Fibroblast of lung (primary cell): ENCODE results near the gene SERGEF. TPM values are rescaled to one million over a fixed set of nuclear protein-coding genes. Genes with fewer than 3 reads are reported as not detected.

Experiments
- DNase-seq, 2 donors: peaks; one replicate each; pipeline versions ENCODE4 v3.0.0 to v3.0.0-alpha.2; 2010; ENCODE audit warnings: low read depth in 2 of 2
- H2AFZ ChIP-seq: 2 replicates; pipeline ENCODE4 v1.5.1; 2012; ENCODE audit warnings: low read length, control low read depth, inconsistent platforms
- H3K27ac ChIP-seq: 2 replicates; pipeline ENCODE4 v1.5.1; 2011; ENCODE audit warnings: low read length, control low read depth; ENCODE audit not compliant: insufficient read depth
- H3K27me3 ChIP-seq: 2 replicates; pipeline ENCODE4 v1.5.1; 2011; ENCODE audit warnings: mild to moderate bottlenecking, low read length; ENCODE audit not compliant: control insufficient read depth, insufficient read depth
- H3K36me3 ChIP-seq: 2 replicates; pipeline ENCODE4 v1.5.1; 2011; ENCODE audit warnings: low read length; ENCODE audit not compliant: control insufficient read depth, insufficient read depth
- H3K4me1 ChIP-seq: 2 replicates; pipeline ENCODE4 v1.5.1; 2011; ENCODE audit warnings: low read length; ENCODE audit not compliant: control insufficient read depth, insufficient read depth; ENCODE audit errors: extremely low read depth
- H3K4me2 ChIP-seq: 2 replicates; pipeline ENCODE4 v1.5.1; 2011; ENCODE audit warnings: low read length, control low read depth; ENCODE audit not compliant: insufficient read depth; ENCODE audit errors: extremely low read depth
- H3K4me3 ChIP-seq, 4 experiments: fragments of 200-600 bp in 1 of 4; sonication (generic) in 1 of 4; replicated peaks in 1 of 4; 2 replicates each; pipeline ENCODE4 v1.5.1; 2011 to 2016; ENCODE audit warnings: low read length in 4 of 4, low read depth in 3 of 4, mild to moderate bottlenecking in 3 of 4, control low read depth in 2 of 4, inconsistent platforms in 1 of 4, mixed read lengths in 1 of 4; ENCODE audit not compliant: insufficient read depth in 1 of 4; ENCODE audit errors: control extremely low read depth in 1 of 4
- H3K79me2 ChIP-seq: 2 replicates; pipeline ENCODE4 v1.5.1; 2012; ENCODE audit warnings: mild to moderate bottlenecking, low read length, inconsistent platforms; ENCODE audit not compliant: control insufficient read depth, insufficient read depth
- H3K9ac ChIP-seq: 2 replicates; pipeline ENCODE4 v1.5.1; 2011; ENCODE audit warnings: mild to moderate bottlenecking, low read length, control low read depth; ENCODE audit not compliant: insufficient read depth
- H3K9me3 ChIP-seq: 2 replicates; pipeline ENCODE4 v1.5.1; 2012; ENCODE audit warnings: low read depth, low read length; ENCODE audit not compliant: control insufficient read depth, insufficient read depth
- H4K20me1 ChIP-seq: 2 replicates; pipeline ENCODE4 v1.5.1; 2011; ENCODE audit warnings: low read length; ENCODE audit not compliant: control insufficient read depth, insufficient read depth; ENCODE audit errors: extremely low read depth
- EZH2 ChIP-seq: IDR thresholded peaks from 2 replicates; pipeline ENCODE4 v1.5.1; 2012; ENCODE audit warnings: low read length, control low read depth, mild to moderate bottlenecking; ENCODE audit errors: missing control alignments
- polyA plus RNA-seq, 2 donors: library from polyadenylated mRNA; depleted of rRNA in 1 of 2; stranded (reverse) in 1 of 2; unstranded in 1 of 2; fragments of >200 nt; gene quantifications; 2 replicates each; pipeline ENCODE4 v1.2.1, GENCODE V29; 2011 to 2012; ENCODE audit warnings: missing spikeins in 1 of 2
- total RNA-seq: library from RNA; depleted of rRNA; stranded (reverse); fragments of >200 nt; gene quantifications from 2 replicates; pipeline ENCODE4 v1.2.1, GENCODE V29; 2014
- TF ChIP-seq, protein P1 (sequence below), 2 donors: IDR thresholded peaks in 1 of 2; conservative IDR thresholded peaks in 1 of 2; 1 replicate in 1 of 2; 2 replicates in 1 of 2; pipeline ENCODE4 v1.5.1; 2011 to 2012; ENCODE audit warnings: low read length in 2 of 2, control low read depth in 1 of 2, inconsistent platforms in 1 of 2, low read depth in 1 of 2, mild to moderate bottlenecking in 1 of 2

Gene SERGEF
- total and polyA plus RNA-seq, 2 donors (not counting 1 experiment from before 2014, with no cell fraction given), result 14.5 to 38.5 TPM

DNA sequence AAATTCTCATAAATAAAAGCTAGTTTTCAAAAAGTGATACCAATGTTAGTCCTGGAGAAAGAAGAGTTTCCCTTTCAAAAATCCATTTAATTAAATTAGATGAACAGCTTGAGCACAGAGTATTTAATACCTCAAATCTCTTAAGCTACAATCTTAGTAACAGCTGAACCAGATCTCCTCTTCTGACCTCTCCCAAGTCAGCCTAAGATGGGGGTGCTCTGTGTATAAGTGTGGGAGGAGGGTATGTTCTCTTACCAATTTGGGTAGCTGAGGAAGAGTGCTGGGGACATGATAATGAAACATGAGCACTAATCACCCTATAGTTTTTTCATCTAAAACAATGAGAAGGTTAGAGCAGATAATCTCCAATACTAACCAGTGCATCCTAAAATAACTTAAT lies 23.6 kb upstream of the SERGEF start:
- TF ChIP-seq, protein P1, sequence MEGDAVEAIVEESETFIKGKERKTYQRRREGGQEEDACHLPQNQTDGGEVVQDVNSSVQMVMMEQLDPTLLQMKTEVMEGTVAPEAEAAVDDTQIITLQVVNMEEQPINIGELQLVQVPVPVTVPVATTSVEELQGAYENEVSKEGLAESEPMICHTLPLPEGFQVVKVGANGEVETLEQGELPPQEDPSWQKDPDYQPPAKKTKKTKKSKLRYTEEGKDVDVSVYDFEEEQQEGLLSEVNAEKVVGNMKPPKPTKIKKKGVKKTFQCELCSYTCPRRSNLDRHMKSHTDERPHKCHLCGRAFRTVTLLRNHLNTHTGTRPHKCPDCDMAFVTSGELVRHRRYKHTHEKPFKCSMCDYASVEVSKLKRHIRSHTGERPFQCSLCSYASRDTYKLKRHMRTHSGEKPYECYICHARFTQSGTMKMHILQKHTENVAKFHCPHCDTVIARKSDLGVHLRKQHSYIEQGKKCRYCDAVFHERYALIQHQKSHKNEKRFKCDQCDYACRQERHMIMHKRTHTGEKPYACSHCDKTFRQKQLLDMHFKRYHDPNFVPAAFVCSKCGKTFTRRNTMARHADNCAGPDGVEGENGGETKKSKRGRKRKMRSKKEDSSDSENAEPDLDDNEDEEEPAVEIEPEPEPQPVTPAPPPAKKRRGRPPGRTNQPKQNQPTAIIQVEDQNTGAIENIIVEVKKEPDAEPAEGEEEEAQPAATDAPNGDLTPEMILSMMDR (conservative IDR thresholded peaks at IDR 0.05 in 1 of 2, IDR thresholded peaks at IDR 0.05 in 1 of 2; ENCODE audit: low read depth in 1 of 2, low read length in 2 of 2), result no peak
- TF ChIP-seq EZH2, result no peak
- no peak overlapping the region for H3K27ac ChIP-seq
- H3K36me3 ChIP-seq, result no peaks in the 10 kb centered on the region
- no peaks in the 10 kb centered on the region for H3K27me3 ChIP-seq
- H3K4me3 ChIP-seq, result no peak overlapping the region
- H2AFZ ChIP-seq, result no peak overlapping the region
- no peak overlapping the region for H3K9ac ChIP-seq
- H3K4me1 ChIP-seq, result no peaks in the 10 kb centered on the region
- H4K20me1 ChIP-seq, result no peaks in the 10 kb centered on the region
- no peaks in the 10 kb centered on the region for H3K79me2 ChIP-seq
- DNase-seq, result no peak
- H3K4me2 ChIP-seq, result no peak overlapping the region
- H3K9me3 ChIP-seq, result no peaks in the 10 kb centered on the region

DNA sequence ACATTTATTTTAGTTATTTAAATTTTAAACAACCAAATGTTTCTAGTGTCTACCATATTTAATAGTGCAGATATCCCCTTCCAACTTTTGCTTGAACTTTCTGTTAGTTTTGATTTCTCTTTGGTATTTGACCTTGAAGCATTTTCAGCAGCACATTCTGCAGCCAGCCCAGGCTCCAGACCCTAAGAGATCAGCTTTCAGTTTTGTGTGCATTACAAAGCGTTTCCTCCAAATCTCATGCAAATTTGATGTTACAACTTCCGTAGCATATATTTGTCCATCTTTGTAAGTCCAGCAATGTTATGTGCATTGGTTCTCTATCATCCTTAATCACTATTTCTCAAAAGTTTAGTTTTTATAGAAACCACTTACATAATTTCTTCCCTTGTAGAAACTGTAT lies 14.6 kb upstream of the SERGEF start:
- Histone ChIP-seq H3K4me3 (no peak overlapping the region), H3K27ac (no peak overlapping the region), H2AFZ (no peak overlapping the region), H3K36me3 (no peaks in the 10 kb centered on the region), H4K20me1 (no peaks in the 10 kb centered on the region), H3K9ac (no peak overlapping the region), H3K4me1 (no peaks in the 10 kb centered on the region), H3K4me2 (no peak overlapping the region), H3K9me3 (no peaks in the 10 kb centered on the region), H3K27me3 (no peaks in the 10 kb centered on the region), H3K79me2 (no peaks in the 10 kb centered on the region)
- TF ChIP-seq EZH2, result no peak
- TF ChIP-seq, protein P1 (conservative IDR thresholded peaks at IDR 0.05 in 1 of 2, IDR thresholded peaks at IDR 0.05 in 1 of 2; ENCODE audit: low read depth in 1 of 2, low read length in 2 of 2), result no peak
- no peak for DNase-seq

DNA sequence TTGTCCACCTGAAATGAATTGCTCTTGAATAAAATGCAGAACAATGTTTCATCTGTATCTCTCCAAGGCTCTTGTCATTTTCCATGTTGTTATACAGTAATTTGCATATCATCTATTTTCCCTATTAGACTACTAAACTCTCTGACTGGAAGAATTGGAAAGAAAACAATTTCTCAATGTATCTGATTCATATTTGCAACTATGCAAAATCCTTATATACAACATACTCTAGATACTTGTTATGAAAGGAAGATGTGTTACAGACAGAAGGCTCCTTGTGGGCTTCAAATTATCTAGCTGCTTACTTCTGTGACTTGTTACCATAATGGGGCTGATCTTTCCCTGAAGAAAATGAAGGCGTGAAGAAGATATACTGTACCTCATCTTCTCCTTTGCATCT lies 9.6 kb upstream of the SERGEF start:
- no peak overlapping the region for H2AFZ ChIP-seq
- H3K27me3 ChIP-seq, result no peaks in the 10 kb centered on the region
- no peak overlapping the region for H3K9ac ChIP-seq
- H3K4me1 ChIP-seq, result no peaks in the 10 kb centered on the region
- no peaks in the 10 kb centered on the region for H3K9me3 ChIP-seq
- no peaks in the 10 kb centered on the region for H3K79me2 ChIP-seq
- H3K4me3 ChIP-seq, result no peak overlapping the region
- no peak overlapping the region for H3K27ac ChIP-seq
- no peaks in the 10 kb centered on the region for H3K36me3 ChIP-seq
- H3K4me2 ChIP-seq, result no peak overlapping the region
- TF ChIP-seq EZH2, result no peak
- TF ChIP-seq, protein P1 (conservative IDR thresholded peaks at IDR 0.05 in 1 of 2, IDR thresholded peaks at IDR 0.05 in 1 of 2; ENCODE audit: low read depth in 1 of 2, low read length in 2 of 2), result no peak
- no peak for DNase-seq
- H4K20me1 ChIP-seq, result no peaks in the 10 kb centered on the region
